ENCODE results near the gene SH3TC1.

The SH3TC1 gene

GRCh38 chr4:8152090-8152864 is 46.8 kb upstream of the SH3TC1 start:
- Histone ChIP-seq H3K4me1 (no peaks in the 10 kb centered on the region), H3K36me3 (ENCODE audit: control insufficient read depth, insufficient read depth, low read length) (no peaks in the 10 kb centered on the region), H3K27ac (no peak overlapping the region), H3K9me3 (ENCODE audit: control insufficient read depth, low read length) (no peaks in the 10 kb centered on the region), H2AFZ (no peak overlapping the region), H3K9ac (no peak overlapping the region), H3K27me3 (ENCODE audit: control insufficient read depth, insufficient read depth, low read length) (no peaks in the 10 kb centered on the region), H3K4me3 (ENCODE audit: low read depth, low read length) (no peak overlapping the region), H3K4me2 (ENCODE audit: low read length) (no peak overlapping the region), H3K79me2 (no peaks in the 10 kb centered on the region)
- no peak for TF ChIP-seq CTCF (IDR thresholded peaks at IDR 0.05)

- no peak overlapping the region for H3K4me3 ChIP-seq (ENCODE audit: low read depth, low read length)
- no peak overlapping the region for H3K27ac ChIP-seq
- no peaks in the 10 kb centered on the region for H3K79me2 ChIP-seq
- no peak overlapping the region for H3K9ac ChIP-seq
- no peaks in the 10 kb centered on the region for H3K4me1 ChIP-seq
- H3K9me3 ChIP-seq (ENCODE audit: control insufficient read depth, low read length), result no peaks in the 10 kb centered on the region
- no peak overlapping the region for H2AFZ ChIP-seq
- no peaks in the 10 kb centered on the region for H3K36me3 ChIP-seq (ENCODE audit: control insufficient read depth, insufficient read depth, low read length)
- H3K27me3 ChIP-seq (ENCODE audit: control insufficient read depth, insufficient read depth, low read length), result no peaks in the 10 kb centered on the region
- no peak overlapping the region for H3K4me2 ChIP-seq (ENCODE audit: low read length)
- TF ChIP-seq CTCF (IDR thresholded peaks at IDR 0.05), result no peak
Measured at GRCh38 chr4:8152865-8153257, 46.2 kb upstream of the SH3TC1 start.

- H3K9ac ChIP-seq, result no peak overlapping the region
- no peak overlapping the region for H2AFZ ChIP-seq
- H3K36me3 ChIP-seq (ENCODE audit: control insufficient read depth, insufficient read depth, low read length), result no peaks in the 10 kb centered on the region
- H3K4me3 ChIP-seq (ENCODE audit: low read depth, low read length), result no peak overlapping the region
- H3K27me3 ChIP-seq (ENCODE audit: control insufficient read depth, insufficient read depth, low read length), result no peaks in the 10 kb centered on the region
- H3K9me3 ChIP-seq (ENCODE audit: control insufficient read depth, low read length), result no peaks in the 10 kb centered on the region
- no peak overlapping the region for H3K27ac ChIP-seq
- H3K4me1 ChIP-seq, result no peaks in the 10 kb centered on the region
- TF ChIP-seq CTCF (IDR thresholded peaks at IDR 0.05), result no peak
- H3K4me2 ChIP-seq (ENCODE audit: low read length), result no peak overlapping the region
- H3K79me2 ChIP-seq, result no peaks in the 10 kb centered on the region
Measured at GRCh38 chr4:8153441-8153840, 45.6 kb upstream of the SH3TC1 start.

- Histone ChIP-seq H3K36me3 (ENCODE audit: control insufficient read depth, insufficient read depth, low read length) (no peaks in the 10 kb centered on the region), H3K4me3 (ENCODE audit: low read depth, low read length) (no peak overlapping the region), H3K27me3 (ENCODE audit: control insufficient read depth, insufficient read depth, low read length) (no peaks in the 10 kb centered on the region), H3K27ac (no peak overlapping the region), H3K4me2 (ENCODE audit: low read length) (no peak overlapping the region), H3K4me1 (no peaks in the 10 kb centered on the region), H3K9me3 (ENCODE audit: control insufficient read depth, low read length) (no peaks in the 10 kb centered on the region), H3K79me2 (no peaks in the 10 kb centered on the region), H2AFZ (no peak overlapping the region), H3K9ac (no peak overlapping the region)
- no peak for TF ChIP-seq CTCF (IDR thresholded peaks at IDR 0.05)
Measured at GRCh38 chr4:8155048-8155447, 44.0 kb upstream of the SH3TC1 start.
